NB4 (cell line): ENCODE results near the gene IGF1R.

Source experiments
- CTCF ChIP-seq: IDR thresholded peaks from one replicate; pipeline ENCODE4 v1.5.1; 2012; ENCODE audit warnings: low read depth, low read length
- POLR2A ChIP-seq: IDR thresholded peaks from 2 replicates; pipeline ENCODE4 v1.6.1; 2011; ENCODE audit warnings: mild to moderate bottlenecking; ENCODE audit not compliant: insufficient read length; ENCODE audit errors: extremely low read depth

DNA sequence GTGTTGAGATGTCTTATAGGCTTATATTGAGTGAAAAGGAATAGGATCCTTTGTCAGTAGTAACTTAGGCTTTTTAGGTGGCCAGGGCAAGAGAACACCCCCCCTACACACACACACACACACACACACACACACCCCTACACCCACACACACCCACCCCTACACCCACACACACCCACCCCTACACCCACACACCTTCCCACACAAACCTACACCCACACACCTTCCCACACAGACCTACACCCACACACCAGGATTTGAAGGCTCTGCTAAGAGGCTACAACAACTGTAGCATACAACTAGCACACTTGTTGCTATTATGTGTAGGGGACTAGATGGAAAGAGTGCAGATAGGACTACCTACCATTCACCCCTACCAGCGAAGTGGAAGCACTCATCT, 186.6 kb downstream of the IGF1R start:
- TF ChIP-seq CTCF: no peak
- TF ChIP-seq POLR2A: no peak
